Heart left ventricle (tissue), 16 donors: ENCODE measurements around the gene NCMAP. TPM values are rescaled to one million over a fixed set of nuclear protein-coding genes. Genes with fewer than 3 reads are reported as not detected.

Source experiments
- ATAC-seq, 4 donors: fragments of 200-7000 bp; cut with Tn5 transposase; one replicate each; pipeline ENCODE4 v1.9.1; 2020 to 2022; ENCODE audit warnings: moderate library complexity in 4 of 4, mild to moderate bottlenecking in 3 of 4, moderate number of reproducible peaks in 1 of 4
- DNase-seq, 5 donors: peaks; one replicate each; pipeline ENCODE4 v3.0.0-alpha.2; 2020
- H3K27ac ChIP-seq, 12 donors: fragments of 200-600 bp; sonication (generic) in 4 of 12; one replicate each; pipeline versions ENCODE4 v1.5.0 to v1.8.0; 2016 to 2022; ENCODE audit warnings: mild to moderate bottlenecking in 2 of 12
- H3K27me3 ChIP-seq, 9 donors: fragments of 200-600 bp; sonication (generic) in 2 of 9; one replicate each; pipeline versions ENCODE4 v1.5.1 to v1.8.0; 2016 to 2022; ENCODE audit warnings: mild to moderate bottlenecking in 3 of 9
- H3K36me3 ChIP-seq, 9 donors: fragments of 200-600 bp; sonication (generic) in 2 of 9; one replicate each; pipeline versions ENCODE4 v1.5.0 to v1.8.0; 2018 to 2022; ENCODE audit warnings: mild to moderate bottlenecking in 2 of 9
- H3K4me1 ChIP-seq, 12 donors: fragments of 200-600 bp; sonication (generic) in 4 of 12; one replicate each; pipeline versions ENCODE4 v1.5.0 to v1.8.0; 2016 to 2022; ENCODE audit warnings: mild to moderate bottlenecking in 3 of 12
- H3K4me3 ChIP-seq, 12 donors: fragments of 200-600 bp; sonication (generic) in 4 of 12; one replicate each; pipeline versions ENCODE4 v1.5.0 to v1.8.0; 2017 to 2022; ENCODE audit warnings: mild to moderate bottlenecking in 9 of 12, moderate library complexity in 4 of 12
- H3K9me3 ChIP-seq, 12 donors: fragments of 200-600 bp; sonication (generic) in 4 of 12; one replicate each; pipeline versions ENCODE4 v1.5.0 to v1.8.0; 2016 to 2022; ENCODE audit warnings: mild to moderate bottlenecking in 1 of 12
- CTCF ChIP-seq, 12 donors: fragments of 200-600 bp; sonication (generic) in 4 of 12; IDR thresholded peaks; one replicate each; pipeline versions ENCODE4 v1.5.0 to v1.8.0; 2018 to 2022; ENCODE audit warnings: antibody characterized with exemption in 12 of 12, mild to moderate bottlenecking in 5 of 12
- POLR2A ChIP-seq, 2 donors: fragments of 450-650 bp; IDR thresholded peaks; one replicate each; pipeline ENCODE4 v1.6.1; 2017; ENCODE audit warnings: antibody characterized with exemption in 2 of 2, mild to moderate bottlenecking in 2 of 2, moderate library complexity in 2 of 2
- WGBS, 4 donors: extraction: QIAGEN DNeasy Blood & Tissue Kit in 2 of 4; methylation state at CpG; one replicate each; pipeline versions ENCODE4 v1.1.5 to v1.1.7; 2013 to 2018; 5-methylcytosine and 5-hydroxymethylcytosine counted together
- intact Hi-C, 10 donors: fragments of 100-400 bp; cut with DNase I; formaldehyde crosslinking; loops; one replicate each; pipeline versions ENCODE4 v1.11.1 to v1.14.2; 2022
- polyA plus RNA-seq, 2 donors: library from polyadenylated mRNA; stranded (reverse); fragments of 200-250 nt; gene quantifications; one replicate each; pipeline ENCODE4 v1.2.3, GENCODE V29; 2013
- total RNA-seq, 9 donors: library from RNA; depleted of rRNA in 2 of 9; stranded (reverse); fragments of >200 nt in 2 of 9; fragmentation: NEBNext Ultra II Directional in 3 of 9; extraction: Animal tissue kit (Norgen Biotek cat#: 25700) in 3 of 9; gene quantifications; one replicate each; pipeline versions ENCODE4 v1.1.0 to v1.2.4, GENCODE V29; 2016 to 2023
- donor health status: ischemic (EF 13 %, LVEDD 7.1; RV severe dilation, severe dysfunction).
- donor health status: healthy with polysubstance abuse.
- donor health status: DM: no; HTN: yes; CAD: no.
- donor health status: DM: no; HTN: no; CAD: no.
- donor health status: ischemic (EF 25% LVEDD 6.9; RV normal size, moderate dysfunction).
- donor health status: ischemic (EF 25% LVEDD 5.7; RV mildly dilated, moderate dysfunction).
- donor health status: healthy.
- donor health status: DM: yes; HTN: yes; CAD: no.
- donor health status: ischemic (EF 35%, LVEDD 5.7; RV mildly dilated, moderate dysfunction).
- donor health status: nonischemic (EF 11% LVEDD 7.7; RV severe dilation, severe dysfunction).
- donor health status: DM: yes; HTN: yes; CAD: no.
- donor health status: PGD.
- donor health status: ischemic (EF 29% LVEDD 5.4; RV normal size, mild dysfunction).
- donor health status: nonischemic (EF 23%, LVEDD 6.1; RV moderate dilation, normal function).

The NCMAP gene
- total and polyA plus RNA-seq, 11 donors = 0.08 to 0.29 (median 0.18) TPM; not detected in 5

GRCh38 chr1:24562625-24563024, 6.7 kb downstream of the NCMAP start:
- H3K9me3 ChIP-seq = no peaks in the 10 kb centered on the region
- peaks cover 0 to 3% (median 0%) of the 10 kb centered on the region in 9 donors for H3K27me3 ChIP-seq
- no peak overlapping the region for H3K27ac ChIP-seq
- H3K4me3 ChIP-seq = no peak overlapping the region
- H3K4me1 ChIP-seq = peaks cover 0 to 11% (median 0%) of the 10 kb centered on the region in 12 donors
- intact Hi-C loops = loop anchor here in 1 of 10 donors (5.0 kb wide), 1 partner anchor 65 kb away; no protein-coding TSS in a partner anchor
- ATAC-seq (no peak), DNase-seq (no peak)
- TF ChIP-seq CTCF (IDR thresholded peaks at IDR 0.05) (no peak), POLR2A (IDR thresholded peaks at IDR 0.05) (no peak)
- H3K36me3 ChIP-seq = no peaks in the 10 kb centered on the region

- Histone ChIP-seq H3K4me3 (no peak overlapping the region), H3K27ac (no peak overlapping the region), H3K4me1 (peaks cover 0 to 5% (median 0%) of the 10 kb centered on the region in 12 donors), H3K9me3 (no peaks in the 10 kb centered on the region), H3K36me3 (no peaks in the 10 kb centered on the region), H3K27me3 (no peaks in the 10 kb centered on the region)
- DNase-seq = no peak
- no peak for ATAC-seq
- intact Hi-C loops = loop anchor here in 1 of 10 donors (5.0 kb wide), 1 partner anchor 63 kb away; no protein-coding TSS in a partner anchor
- 56 to 81% (median 65%) methylated on average over 2 of the region's 2 CpGs for WGBS, 4 donors
- no peak for TF ChIP-seq POLR2A (IDR thresholded peaks at IDR 0.05)
- no peak for TF ChIP-seq CTCF (IDR thresholded peaks at IDR 0.05)
Observed at GRCh38 chr1:24564695-24565094, 8.8 kb downstream of the NCMAP start.

- TF ChIP-seq POLR2A (IDR thresholded peaks at IDR 0.05) (no peak), CTCF (IDR thresholded peaks at IDR 0.05) (no peak)
- Histone ChIP-seq H3K9me3 (no peaks in the 10 kb centered on the region), H3K36me3 (no peaks in the 10 kb centered on the region), H3K27me3 (no peaks in the 10 kb centered on the region), H3K4me1 (peaks cover 0 to 5% (median 0%) of the 10 kb centered on the region in 12 donors), H3K27ac (no peak overlapping the region), H3K4me3 (no peak overlapping the region)
- 80 to 90% (median 86%) methylated on average over 3 of the region's 3 CpGs for WGBS, 4 donors
- no peak for ATAC-seq
- intact Hi-C loops = no loop called here
- no peak for DNase-seq
Observed at GRCh38 chr1:24566236-24566867, 10.5 kb downstream of the NCMAP start.

GRCh38 chr1:24567792-24568388, 12.0 kb downstream of the NCMAP start:
- intact Hi-C loops = no loop called here
- Histone ChIP-seq H3K9me3 (no peaks in the 10 kb centered on the region), H3K36me3 (no peaks in the 10 kb centered on the region), H3K27me3 (no peaks in the 10 kb centered on the region), H3K4me1 (peaks cover 0 to 5% (median 0%) of the 10 kb centered on the region in 12 donors), H3K27ac (peak overlapping the region in 1 of 12 donors; percentile 19), H3K4me3 (no peak overlapping the region)
- ATAC-seq = peak in 3 of 4 donors; percentile 64 to 80 (median 71)
- no peak for DNase-seq
- WGBS, 4 donors = 47 to 57% (median 48%) methylated on average over 17 of the region's 17 CpGs
- TF ChIP-seq CTCF (IDR thresholded peaks at IDR 0.05) (peak in 1 of 12 donors; percentile 9), POLR2A (IDR thresholded peaks at IDR 0.05) (no peak)
